ENCODE measurements around the gene ATXN10.
"Not testable (repeated sequence)": the region's sequence is repeated elsewhere in the genome, so short reads cannot be mapped to it uniquely, and the experiment has no call there.

ATXN10 gene

DNA sequence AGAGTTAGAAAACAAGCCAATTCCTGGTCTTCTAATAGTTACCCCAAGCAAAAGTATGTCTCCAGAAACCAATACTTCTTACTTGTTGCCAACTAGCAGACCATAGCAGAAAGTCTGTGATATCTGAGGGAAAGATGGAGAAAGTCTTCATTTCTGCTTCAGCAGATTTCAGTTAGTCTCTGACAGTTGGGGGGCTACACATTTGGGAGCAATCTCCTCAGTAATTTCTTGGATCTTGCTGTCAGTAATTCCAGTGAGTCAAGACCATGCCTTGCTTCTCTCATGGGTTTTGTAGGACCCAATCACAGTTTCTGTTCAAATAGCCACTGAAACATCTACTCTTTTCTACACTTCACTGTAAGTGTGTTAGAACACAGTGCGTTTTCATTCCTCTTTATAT, 118.8 kb downstream of the ATXN10 start:
- DNase-seq = no peak

DNA sequence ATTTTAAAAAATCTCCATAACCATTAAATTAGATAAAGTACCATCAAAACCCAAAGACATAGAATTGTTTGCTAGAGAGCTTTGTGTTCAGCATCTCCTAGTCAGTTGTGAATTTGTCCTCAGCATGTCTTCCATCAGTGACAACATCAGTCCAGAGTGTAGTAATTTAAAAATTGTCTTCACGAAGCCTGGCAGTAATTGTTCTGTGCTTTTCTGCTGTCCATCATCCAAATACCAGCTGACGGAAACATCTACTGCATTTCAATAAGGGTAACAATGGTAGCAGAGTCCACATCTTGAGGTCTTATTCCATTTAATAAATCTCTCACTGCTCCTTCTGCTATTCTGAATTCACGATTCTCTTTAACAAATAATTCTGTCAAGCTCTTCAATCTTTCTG, 121.5 kb downstream of the ATXN10 start:
- no peak for DNase-seq

- no peak for DNase-seq
These were observed 122.3 kb downstream of the ATXN10 start for GRCh38 chr22:45793892-45794291.

- DNase-seq = not testable (repeated sequence)
These were observed 124.4 kb downstream of the ATXN10 start for GRCh38 chr22:45796009-45796408.

- no peak for DNase-seq
These were observed 127.7 kb downstream of the ATXN10 start for GRCh38 chr22:45799291-45799690.

DNA sequence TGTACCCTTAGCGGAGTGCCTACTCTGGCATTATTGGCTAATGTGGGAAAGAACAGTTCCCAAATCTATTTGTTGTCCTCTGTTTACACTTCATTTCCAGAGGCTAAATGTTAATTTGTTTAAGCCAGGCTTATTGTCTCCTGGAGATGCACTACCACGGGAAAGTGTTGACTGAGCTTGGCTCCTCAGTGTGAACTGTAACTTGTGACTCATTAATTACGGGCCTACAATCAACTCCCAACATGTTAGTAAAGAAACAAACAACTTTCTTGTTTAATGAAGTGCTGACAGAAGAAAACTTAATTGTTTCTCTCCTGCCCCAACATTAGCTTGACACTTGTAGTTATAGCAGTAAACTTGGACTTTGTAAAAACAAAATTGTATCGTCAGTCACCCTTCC, 130.4 kb downstream of the ATXN10 start:
- no peak for DNase-seq

- no peak for DNase-seq
These were observed 132.8 kb downstream of the ATXN10 start for GRCh38 chr22:45804319-45804985.

GRCh38 chr22:45804986-45805325, 133.3 kb downstream of the ATXN10 start:
- no peak for DNase-seq

GRCh38 chr22:45805413-45805812, 133.8 kb downstream of the ATXN10 start:
- DNase-seq = no peak

DNA sequence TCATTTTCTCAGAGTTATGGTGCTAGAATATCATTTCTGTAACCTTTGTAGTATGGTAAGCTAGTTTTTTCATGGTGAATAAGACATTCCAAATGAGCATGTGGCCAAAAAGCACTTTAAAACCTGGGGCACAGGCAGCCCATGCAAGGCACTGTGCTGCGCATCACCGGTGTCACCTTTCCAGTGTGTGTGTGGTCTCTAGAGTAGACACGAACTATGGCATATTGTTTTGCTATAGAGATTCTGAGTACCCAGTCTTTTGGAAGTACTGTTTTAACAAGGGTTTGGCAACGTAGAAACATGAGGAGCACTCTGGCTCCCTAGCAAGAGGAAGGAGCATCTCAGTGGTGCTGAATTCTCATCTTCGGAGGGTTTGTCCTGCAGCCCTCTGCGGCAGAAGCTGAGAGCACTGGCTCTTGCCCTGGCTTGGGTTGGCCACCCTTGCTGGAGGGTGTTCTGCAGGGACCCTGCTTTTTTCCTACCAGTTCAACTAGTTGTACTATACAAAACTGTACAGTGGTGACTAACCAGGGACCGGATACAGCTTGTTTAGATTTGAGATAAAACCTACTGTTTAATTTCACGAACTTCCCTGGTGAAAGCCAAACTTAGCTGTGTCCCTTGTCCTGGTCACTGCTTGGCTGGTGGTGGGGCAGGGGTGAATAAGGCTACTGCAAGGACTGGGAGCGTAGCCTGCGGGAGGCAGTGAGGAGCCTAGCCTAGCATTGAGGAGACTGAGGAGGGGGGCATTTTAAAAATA, 135.7 kb downstream of the ATXN10 start:
- DNase-seq = no peak

- no peak for DNase-seq
These were observed 141.3 kb downstream of the ATXN10 start for GRCh38 chr22:45812910-45813309.

- no peak for DNase-seq
These were observed 142.6 kb downstream of the ATXN10 start for GRCh38 chr22:45814198-45814597.

DNA sequence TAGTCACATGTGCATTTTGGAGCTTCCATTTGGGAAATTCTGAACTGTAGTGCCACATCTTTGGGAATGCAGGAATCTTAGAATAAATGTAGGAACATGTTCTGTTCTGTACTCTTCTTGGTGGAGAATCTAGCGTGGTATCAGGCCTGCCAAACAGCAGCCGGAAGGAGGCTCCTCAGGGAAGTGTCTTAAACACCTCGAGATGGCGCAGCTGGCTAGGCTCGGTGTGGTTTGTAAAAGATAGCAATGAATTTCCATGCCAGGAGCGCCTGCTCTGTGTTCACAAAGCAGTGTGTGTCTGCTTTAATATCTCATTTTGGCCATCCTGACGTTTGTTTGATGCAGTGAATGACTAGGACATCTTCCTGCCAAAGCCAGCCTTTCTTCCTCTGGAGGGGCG, 145.1 kb downstream of the ATXN10 start:
- DNase-seq = no peak

GRCh38 chr22:45817745-45818423, 146.2 kb downstream of the ATXN10 start:
- no peak for DNase-seq

- no peak for DNase-seq
These were observed 146.9 kb downstream of the ATXN10 start for GRCh38 chr22:45818424-45819085.

- DNase-seq = no peak
These were observed 147.7 kb downstream of the ATXN10 start for GRCh38 chr22:45819305-45819704.

DNA sequence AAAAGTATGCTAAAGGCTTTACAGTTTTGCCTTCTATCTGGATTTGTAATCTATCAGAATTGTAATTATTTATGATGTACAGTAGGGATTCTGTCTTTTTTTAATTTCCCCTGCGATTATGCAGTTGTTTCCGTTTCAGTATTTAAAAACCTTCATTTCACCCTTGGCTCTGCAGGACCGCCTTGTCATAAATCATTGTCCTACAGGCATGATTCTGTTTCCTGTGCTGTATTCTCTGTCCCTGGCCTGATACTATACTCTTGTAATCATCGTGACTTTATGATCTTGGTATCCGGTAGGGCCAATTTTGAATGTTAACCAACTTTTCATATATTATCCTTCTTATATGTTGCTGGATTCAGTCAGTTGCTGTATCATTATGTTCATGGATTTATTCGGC, 151.7 kb downstream of the ATXN10 start:
- peak in 1 of 2 donors; percentile 85 for DNase-seq

GRCh38 chr22:45826520-45826919, 154.9 kb downstream of the ATXN10 start:
- no peak for DNase-seq

GRCh38 chr22:45828841-45829240, 157.2 kb downstream of the ATXN10 start:
- DNase-seq = no peak

- no peak for DNase-seq
These were observed 159.1 kb downstream of the ATXN10 start for GRCh38 chr22:45830531-45831245.

DNA sequence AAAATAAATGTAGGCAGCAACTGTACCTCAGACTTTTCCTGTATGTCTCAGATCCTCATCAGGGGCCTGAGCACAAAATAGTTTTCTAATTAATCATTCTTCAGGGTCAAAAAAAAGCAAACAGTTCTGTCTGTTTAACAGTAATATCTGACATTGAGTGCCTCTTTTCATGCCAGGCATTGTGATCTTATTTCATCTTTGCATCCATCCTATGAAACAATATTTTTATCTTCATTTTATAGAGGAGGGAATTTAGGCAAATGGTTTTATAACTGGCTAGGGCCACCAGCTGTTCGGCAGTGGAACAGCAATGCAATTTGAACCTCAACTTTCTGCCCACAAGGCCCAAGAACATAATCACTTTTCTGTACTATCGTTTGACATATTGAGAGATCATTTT, 159.8 kb downstream of the ATXN10 start:
- no peak for DNase-seq

GRCh38 chr22:45832180-45832579, 160.5 kb downstream of the ATXN10 start:
- no peak for DNase-seq
